ENCODE data around the gene GNAT2.
A peak's percentile ranks its signal among the peaks of the same experiment; 100 is the strongest.

The GNAT2 gene

DNA sequence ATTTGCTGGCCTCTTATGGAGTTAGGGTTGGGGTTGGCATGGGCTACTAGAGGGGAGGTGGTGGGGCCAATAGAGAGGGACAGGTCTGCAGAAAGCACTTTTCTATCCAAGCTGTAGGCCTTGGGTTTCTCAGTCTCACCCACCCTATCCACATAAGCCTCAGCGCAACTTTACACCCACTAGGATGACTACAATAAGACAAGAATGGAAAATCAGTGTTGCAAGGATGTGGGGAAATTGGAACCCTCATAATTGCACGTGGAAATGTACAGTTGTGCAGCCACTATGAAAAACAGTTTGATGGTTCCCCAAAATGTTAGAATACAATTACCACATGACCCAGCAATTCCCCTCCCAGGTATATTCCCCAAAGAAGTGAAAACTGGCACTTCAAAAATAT, 22.4 kb upstream of the GNAT2 start:
- DNase-seq, result no peak

DNA sequence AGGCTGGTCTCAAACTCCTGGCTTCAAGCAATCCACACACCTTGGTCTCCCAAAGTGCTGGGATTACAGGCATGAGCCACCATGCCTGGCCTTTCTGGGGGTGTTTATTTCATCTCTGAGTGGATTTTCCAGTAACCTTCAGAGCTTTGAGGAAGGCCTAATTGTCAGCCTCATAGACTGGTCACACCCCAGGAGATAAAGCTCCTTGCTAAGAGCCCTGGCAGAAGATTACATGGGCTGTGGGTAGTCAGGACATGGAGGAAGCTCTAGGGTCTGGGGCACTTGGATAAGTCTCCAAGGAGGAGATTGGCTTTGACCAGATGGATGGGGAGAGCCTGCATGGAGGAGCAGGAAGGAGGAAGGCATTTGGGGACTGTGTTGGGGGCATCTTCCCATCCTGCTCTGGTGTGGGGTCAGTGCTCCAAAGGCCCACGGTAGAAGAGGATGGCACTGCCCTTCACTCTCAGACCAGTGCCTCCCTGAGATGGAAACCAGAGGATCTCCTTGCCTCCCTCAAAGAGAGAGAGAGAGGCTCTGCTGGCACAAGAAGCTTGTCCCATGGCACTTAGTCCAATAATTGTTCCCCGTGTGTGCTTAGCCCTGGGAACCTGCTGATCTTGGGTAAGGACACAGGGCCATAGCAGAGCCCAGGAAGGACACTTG, 21.8 kb upstream of the GNAT2 start:
- DNase-seq, result no peak

DNA sequence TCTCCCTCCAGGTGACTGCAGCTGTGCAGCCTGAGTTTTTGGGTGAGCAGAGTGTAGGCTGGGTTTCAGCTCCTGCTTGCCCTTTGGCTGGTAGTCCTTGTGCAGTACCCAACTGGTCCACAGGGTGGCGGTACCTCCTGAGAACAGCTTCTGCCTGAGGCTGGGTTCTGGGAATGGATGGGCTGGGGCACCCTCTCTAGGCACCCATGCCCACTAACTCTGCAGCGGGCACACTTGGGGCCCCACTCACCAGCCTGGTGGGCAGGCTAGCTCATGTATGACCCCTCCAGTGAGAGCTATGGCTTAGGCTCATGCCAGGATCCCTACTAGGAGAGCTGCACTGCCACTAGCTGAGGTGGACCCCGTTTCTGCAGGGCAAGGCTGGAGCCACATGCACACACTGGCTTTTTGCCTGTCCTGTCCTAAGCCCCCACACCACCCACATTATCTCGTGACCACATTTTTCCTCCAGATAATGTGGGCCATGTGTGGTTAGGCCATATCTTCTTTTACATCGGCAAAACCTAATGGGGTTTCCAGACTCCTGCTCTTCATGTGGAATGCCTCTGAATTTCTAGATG, 21.0 kb upstream of the GNAT2 start:
- peak; percentile 76 for DNase-seq

DNA sequence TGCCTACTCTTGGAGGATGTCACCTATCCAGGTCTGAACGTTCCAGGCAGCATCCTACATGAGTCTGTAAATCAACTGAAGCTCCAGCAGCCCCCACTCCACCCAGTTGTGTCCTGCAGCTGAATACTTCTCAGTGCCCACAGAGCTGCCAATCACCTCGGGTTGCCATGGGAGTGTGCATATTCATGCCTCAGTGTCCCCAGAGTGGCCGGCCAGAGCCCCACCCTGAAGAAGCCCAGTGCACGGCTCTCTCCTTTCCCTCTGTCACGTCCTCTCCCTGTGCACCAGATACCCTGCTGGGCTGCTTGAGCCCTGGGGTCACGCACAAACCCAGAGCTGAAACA, 20.4 kb upstream of the GNAT2 start:
- no peak for DNase-seq

DNA sequence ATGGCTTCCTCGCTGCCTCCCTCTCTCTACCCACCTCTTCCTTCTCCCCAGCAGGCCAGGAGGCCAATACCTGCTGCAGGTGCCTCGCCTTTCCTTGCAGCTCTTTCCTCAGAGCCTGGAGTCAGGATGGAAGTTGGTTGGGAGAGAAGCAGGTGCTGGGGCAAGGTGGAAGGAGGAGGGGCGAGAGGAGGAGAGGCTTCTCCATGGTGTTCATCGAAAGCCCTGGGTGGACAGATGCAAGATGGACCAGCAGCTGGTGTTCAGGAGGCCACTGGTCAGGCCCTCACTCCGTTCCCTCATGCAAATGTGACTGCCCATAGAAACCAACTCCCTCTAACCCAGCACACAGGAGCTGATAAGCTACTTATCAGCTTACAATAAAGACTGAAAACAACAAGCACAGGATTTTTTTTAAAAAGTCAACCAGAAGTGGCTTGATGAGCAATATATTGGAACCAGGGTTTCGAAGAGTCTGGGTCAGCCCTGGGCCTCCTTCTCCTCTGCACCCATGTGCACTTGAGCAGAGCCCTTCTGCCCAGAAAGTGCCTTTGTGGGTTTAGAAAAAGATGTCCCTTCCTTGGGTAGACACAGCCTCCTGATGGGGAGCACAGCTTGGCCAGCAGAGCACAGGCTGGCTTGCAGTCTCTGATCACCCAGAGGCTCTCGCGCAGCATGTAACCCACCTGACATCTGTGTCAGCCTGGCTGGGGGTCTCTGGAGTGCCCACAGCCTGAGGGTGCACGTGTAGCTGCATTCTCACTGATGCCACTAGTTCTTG, 19.8 kb upstream of the GNAT2 start:
- no peak for DNase-seq

DNA sequence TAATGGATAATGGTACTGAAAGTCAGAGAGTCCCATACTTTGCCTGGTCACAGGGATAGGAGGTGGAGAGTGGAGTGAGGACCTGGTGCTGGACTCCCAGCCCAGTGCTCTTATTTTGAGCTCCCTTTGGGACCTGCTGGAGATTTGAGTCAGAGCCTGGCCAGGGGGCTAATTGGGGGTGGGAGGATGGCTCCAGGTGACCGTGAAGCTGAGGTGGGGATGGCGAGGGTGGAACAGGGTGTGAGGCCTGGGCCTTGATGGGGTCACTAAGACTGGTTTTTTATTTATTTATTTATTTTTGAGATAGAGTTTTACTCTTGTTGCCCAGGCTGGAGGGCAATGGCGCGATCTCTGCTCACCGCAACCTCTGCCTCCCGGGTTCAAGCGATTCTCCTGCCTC, 18.0 kb upstream of the GNAT2 start:
- no peak for DNase-seq

DNA sequence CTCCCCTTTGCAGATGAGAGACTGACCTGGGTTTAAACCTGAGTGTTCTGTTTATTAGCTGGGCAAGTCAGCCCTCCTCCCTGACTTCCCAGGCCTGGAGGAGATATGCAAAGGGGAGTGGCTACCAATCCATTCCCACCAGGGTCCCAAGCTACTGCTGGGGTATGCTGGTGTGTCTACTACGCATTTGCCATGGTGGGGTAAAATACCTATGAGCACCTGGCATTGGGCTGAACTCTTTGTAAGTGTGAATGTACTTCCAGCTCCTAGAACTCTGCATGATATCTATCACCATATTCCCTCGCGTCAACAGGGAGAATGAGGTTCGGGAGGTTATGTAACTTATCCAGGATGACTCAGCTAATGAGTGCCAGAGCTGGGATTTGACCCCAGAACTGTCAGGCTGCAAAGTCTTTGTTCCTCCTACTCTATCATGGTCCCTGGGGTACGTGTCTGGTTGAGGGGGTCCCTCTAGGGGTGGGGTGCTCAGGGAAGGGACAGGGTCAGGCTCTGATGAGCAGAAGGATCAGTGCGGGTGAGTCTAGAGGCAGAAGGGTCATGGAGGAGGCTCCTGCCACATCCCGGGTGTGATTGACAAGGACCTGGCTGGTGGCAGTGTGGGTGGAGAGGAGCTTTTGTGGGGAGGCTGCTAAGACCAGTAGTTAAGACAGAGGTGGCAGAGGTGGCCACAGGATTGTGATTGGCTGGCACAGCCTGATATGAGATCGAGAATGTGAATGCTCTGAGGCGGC, 17.0 kb upstream of the GNAT2 start:
- DNase-seq, result no peak

DNA sequence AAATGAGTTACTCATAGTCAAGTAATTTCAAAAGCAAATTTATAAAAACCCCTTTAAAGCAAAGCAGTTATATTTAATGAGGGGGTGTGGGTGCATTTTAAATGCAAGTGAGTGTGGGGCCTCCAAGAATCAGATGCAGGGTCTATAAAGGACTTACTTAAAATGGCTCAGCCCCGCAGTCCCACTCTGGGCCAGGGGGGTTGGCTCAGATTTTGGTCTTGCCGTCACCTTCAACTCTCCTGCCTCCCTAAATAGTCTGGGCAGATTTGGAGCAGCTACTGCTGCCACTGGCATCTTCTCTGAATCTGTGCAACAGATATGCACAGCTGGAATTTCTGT, 16.4 kb upstream of the GNAT2 start:
- no peak for DNase-seq

DNA sequence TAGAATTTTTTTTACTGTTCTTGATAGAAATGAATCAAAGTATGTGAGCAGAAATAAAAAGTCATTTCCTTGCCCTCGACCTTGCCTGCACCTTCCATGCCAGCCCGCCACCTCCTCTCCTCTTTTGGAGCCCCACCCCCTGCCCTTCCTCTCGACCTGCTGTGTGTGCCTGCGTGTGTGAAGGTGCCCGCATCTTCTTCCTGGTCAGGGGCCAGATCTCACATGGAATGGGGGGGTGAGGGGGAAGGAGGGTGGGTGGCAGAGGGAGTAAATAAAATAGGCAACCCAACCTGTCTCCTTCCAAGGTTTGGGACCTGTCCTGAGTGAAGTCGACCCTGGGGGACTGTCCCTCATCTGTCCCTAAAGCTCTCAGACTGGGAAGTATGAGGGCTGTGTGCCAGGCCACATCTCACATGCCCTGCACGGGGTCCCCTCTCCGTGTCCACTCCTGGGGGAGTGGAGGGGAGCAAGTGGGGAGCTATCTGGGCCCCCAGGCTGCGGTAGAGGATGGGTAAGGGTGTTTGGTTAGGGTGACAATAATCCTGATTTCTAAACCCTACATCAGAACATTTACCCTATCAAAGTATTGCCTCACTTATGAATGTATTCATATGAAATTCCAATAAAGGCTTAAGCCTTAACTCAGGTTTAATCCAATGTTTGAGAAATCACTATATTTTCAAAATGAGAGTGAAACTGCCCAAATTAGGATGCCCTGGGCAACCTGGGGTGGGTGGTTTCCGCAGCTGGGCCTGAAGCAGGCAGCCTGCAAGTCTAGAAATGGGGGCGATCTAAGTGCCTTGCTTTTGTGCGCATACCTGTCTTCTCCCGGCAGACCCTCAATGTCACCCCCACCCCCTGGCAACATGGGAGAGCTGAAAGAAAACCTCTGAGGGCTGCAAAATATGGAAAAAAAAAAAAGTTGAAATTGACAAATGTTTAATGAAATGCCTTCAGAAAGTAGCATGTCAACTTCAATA, 15.6 kb upstream of the GNAT2 start:
- no peak for DNase-seq

DNA sequence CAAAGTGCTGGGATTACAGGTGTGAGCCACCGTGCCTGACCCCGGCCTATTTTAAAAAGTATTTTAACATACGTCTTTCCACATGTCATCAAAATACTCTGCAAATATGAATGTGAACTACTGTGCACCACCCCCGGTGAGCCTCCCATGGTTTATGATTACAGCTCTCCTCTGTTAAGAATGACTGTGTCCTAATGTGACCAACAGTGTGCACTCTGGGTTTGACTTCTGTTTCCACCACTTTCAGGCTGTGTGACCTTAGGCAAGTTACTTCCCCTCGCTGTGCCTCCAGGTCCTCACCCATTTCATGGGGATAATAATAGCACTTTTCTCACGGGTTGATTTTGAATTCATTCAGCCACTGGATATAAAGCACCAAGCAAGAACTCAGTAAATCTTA, 14.9 kb upstream of the GNAT2 start:
- DNase-seq, result no peak

DNA sequence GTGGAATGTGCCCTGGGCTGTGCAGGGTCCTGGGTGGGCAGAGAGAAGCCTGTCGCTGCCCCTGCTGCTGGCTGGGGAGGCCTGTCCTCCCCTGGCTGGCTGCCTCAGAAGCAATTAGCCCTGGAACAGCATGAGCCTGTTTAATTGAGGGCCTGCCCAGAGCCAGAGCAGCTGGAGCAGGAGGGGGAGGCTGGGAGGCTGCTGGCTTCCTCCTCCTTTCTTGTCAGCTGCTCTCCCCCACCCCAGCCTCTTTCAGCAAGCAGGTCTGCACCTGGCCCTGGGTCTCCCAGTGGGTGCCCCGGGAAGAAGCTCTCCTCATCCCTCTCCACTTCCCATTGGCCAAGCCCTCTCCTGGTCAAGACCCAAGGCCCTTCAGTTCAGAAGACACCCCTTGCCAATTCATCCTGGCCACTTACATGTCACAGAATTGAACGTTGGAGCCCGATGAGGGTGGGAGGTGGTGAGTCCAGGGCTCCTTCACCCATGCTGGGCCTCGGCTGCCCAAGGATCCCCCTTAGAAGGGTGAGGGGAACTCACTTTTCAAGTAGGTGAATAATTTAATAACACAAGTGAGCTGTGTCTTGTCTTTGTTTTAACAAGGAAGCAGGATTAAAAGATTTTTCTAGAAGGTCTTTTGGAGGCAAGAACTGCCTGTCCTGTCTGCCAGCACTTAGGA, 13.4 kb upstream of the GNAT2 start:
- no peak for DNase-seq

DNA sequence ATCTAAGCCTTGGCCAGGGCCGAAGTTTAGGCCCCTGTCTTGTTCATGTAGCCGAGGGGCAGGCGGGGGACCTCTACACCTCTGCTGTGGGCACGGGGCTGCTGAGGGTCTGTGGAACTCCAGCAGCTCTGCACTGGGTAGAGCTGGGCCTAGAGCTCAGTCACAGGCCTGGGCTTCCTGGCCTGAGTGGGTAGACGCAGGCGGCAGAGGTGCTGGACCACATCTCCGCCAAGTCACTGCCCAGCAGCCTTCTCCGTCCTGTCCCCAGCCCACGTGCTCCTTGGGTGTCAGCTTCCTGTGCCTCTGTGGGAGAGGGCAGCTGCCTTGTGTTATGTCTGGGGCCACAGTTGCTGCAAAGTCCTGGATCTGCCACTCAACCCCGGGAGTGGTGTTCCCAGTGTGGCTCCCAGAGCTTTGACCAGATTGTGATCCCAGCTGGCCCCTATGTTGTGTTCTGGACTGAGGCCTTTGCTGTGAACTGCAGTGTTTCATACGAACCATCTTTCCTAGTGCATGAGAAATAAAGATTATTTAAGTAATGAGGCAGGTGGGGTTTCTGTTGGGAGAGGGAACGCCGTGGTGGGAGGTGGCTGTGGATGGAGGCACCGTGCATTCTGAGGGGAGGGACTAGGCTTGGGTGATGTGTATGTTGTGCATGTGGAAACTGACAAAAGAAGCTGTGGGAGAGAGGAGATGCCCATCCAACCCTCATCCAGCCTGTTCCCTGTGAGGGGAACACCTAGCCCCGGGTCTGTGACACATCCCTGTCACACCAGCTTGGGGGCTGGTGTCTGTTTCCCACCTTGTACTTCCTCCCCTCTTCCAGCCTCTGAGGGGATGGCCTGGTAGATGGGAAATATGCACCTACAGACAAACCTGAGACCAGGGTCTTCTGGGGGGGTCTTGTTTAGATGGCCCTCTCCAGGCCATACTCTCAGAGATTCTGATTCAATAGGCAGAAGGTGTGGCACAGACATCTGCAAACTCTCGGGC, 12.4 kb upstream of the GNAT2 start:
- DNase-seq, result no peak

DNA sequence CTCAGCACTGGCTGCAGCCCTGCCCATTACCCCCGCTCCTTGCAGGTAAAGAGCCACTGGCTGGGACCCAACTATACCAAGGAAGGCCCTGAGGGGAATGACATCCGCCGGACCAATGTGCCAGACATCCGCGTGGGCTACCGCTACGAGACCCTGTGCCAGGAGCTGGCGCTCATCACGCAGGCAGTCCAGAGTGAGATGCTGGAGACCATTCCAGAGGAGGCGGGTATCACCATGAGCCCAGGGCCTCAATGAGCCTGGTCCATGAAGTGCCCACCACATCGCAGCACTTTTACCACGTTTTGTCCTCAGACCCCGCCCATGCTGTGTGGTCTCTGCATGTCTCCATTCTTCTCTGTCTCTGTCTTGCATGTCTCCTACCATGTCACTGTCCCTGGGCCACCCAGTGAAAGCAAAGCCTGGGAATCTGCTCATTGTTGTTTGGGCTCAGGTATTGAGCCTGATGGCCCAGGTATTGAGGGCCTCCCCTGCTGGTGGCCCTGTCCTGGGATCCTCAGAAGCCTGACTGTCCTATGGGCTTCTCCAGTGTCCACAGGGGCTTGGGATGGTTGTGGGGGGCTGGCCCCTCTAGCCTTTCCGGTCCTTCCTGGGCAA, 11.6 kb upstream of the GNAT2 start:
- no peak for DNase-seq

DNA sequence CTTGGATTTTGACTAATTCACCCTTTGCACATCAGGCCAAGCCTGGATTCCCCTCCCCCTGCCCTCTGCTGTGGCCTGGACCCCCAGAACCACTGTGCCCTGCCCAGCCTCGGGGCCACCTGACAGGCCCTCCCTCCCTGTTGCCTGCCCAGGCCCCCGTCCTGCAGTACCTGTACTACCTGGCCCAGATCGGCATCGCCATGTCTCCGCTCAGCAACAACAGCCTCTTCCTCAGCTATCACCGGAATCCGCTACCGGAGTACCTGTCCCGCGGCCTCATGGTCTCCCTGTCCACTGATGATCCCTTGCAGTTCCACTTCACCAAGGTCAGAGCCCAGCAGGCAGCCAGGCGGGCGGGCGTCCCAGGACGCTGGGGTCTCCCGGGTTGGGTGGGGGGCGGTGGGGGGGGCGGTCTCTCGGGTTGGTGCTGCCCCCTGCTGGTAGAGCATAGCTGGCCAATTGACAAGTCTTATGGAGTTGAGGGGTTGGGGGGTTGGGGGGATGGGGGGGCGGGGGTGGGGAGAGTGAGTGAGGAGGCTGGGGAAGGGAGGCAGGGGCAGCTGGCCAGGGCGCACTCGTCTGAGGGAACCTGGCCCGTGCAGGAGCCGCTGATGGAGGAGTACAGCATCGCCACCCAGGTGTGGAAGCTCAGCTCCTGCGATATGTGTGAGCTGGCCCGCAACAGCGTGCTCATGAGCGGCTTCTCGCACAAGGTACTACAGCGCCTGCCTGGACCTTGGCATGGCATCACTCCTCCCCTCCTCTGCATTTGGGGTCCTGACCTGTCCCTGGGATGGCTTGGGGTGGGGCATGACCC, 10.9 kb upstream of the GNAT2 start:
- DNase-seq, result no peak

DNA sequence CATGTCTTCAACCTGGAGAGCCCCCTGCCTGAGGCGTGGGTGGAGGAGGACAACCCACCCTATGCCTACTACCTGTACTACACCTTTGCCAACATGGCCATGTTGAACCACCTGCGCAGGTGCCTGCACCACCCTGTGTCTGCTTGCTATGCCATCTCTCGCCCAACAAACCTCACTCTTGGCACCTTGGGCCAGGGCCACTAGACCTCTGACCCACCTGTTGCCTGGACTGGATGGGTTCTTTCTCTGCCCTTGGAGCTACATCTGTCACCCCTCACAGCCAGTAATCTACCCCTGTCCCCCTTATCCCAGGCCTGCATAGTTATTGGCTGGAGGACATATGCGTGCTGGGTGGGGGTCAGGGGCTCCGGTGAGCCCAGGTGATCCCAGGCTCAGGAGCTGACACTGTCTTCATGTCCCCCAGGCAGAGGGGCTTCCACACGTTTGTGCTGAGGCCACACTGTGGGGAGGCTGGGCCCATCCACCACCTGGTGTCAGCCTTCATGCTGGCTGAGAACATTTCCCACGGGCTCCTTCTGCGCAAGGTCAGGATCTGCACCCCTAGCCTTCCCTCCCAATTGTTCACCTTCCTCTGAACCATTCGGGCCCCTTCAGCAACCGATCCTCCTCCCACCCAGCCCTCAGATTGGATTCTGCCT, 10.1 kb upstream of the GNAT2 start:
- no peak for DNase-seq

DNA sequence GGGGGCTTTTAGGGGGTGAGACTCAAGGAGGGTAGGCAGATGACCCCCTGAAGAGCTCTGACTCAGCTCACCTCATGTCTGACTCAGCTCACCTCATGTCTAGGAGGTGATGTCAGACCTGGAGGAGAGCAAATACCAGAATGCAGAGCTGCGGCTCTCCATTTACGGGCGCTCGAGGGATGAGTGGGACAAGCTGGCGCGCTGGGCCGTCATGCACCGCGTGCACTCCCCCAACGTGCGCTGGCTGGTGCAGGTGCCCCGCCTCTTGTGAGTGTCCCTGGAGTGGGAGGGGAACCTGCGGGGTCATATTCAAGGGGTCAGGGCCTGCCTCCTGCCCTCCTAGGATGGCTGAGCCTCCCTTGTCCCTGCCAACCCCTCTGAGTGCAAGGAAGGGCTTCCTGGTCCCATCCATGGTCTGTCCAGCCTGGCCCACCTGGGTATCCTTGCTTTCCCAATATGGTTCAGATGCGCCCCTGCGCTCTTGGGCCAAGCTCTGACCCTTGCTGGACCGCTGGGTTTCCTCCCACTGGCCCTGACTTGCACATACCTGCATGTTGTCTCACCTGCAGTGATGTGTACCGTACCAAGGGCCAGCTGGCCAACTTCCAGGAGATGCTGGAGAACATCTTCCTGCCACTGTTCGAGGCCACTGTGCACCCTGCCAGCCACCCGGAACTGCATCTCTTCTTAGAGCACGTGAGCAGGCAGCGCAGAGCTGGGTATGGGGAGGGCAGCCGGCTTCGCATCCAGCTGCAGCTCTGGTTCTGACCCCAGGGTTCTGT, 9.3 kb upstream of the GNAT2 start:
- no peak for DNase-seq

DNA sequence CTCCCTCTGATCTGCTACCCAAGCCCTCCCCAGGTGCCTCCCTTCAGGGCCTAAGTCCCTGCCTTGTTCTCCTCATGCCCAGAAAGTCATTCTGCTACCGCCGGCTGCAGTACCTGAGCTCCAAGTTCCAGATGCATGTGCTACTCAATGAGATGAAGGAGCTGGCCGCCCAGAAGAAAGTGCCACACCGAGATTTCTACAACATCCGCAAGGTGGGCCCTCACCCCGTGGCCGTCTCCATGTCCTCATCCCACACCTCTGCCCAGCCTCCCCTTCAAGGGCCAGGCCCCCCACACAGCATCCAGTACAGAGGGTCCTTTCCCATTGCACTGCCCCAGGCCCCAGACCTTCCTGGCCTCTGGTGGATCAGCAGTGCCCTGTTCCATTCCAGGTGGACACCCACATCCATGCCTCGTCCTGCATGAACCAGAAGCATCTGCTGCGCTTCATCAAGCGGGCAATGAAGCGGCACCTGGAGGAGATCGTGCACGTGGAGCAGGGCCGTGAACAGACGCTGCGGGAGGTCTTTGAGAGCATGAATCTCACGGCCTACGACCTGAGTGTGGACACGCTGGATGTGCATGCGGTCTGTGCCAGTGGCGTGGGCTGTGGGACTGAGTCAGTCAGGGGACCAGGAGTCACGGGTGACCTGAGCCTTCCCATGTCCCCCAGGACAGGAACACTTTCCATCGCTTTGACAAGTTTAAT, 8.4 kb upstream of the GNAT2 start:
- DNase-seq, result no peak
